GM18909 (cell line): ENCODE data around the gene DAPK3.
"Not testable (repeated sequence)": the region's sequence is repeated elsewhere in the genome, so short reads cannot be mapped to it uniquely, and the experiment has no call there.

Experiments used
- ATAC-seq: cut with Tn5 transposase; IDR thresholded peaks from one replicate; pipeline ENCODE4 v1.9.1; 2021; ENCODE audit warnings: mild to moderate bottlenecking; ENCODE audit not compliant: unreplicated experiment, poor library complexity

Gene DAPK3

GRCh38 chr19:4007021-4007835 is 36.3 kb upstream of the DAPK3 start, which contains the start of gene PIAS4:
Gene PIAS4, plus strand, starts transcription at chr19:4007736. Its CDS starts 25 bp downstream, at chr19:4007761.
- ATAC-seq: peak; percentile 80

- ATAC-seq: not testable (repeated sequence)
Measured at GRCh38 chr19:4005436-4005835, 34.5 kb upstream of the DAPK3 start.

- not testable (repeated sequence) for ATAC-seq
Measured at GRCh38 chr19:4000798-4001197, 29.9 kb upstream of the DAPK3 start.

- ATAC-seq: not testable (repeated sequence)
Measured at GRCh38 chr19:3998667-3999412, 27.9 kb upstream of the DAPK3 start.

GRCh38 chr19:3995607-3996006 is 24.7 kb upstream of the DAPK3 start:
- ATAC-seq: no peak

GRCh38 chr19:3990815-3991117 is 19.9 kb upstream of the DAPK3 start:
- ATAC-seq: no peak

- peak; percentile 62 for ATAC-seq
Measured at GRCh38 chr19:3987619-3988371, 16.9 kb upstream of the DAPK3 start.

- ATAC-seq: no peak
Measured at GRCh38 chr19:3986260-3987041, 15.6 kb upstream of the DAPK3 start.

GRCh38 chr19:3985643-3986259 is 14.9 kb upstream of the DAPK3 start:
- ATAC-seq: no peak

- ATAC-seq: no peak
Measured at GRCh38 chr19:3984908-3985642, 14.2 kb upstream of the DAPK3 start, which contains the start of gene EEF2. Gene EEF2, minus strand, starts transcription at chr19:3985463. Its CDS starts 83 bp downstream, at chr19:3985380.

GRCh38 chr19:3984584-3984907 is 13.6 kb upstream of the DAPK3 start:
- no peak for ATAC-seq

GRCh38 chr19:3983936-3984583 is 13.2 kb upstream of the DAPK3 start:
- no peak for ATAC-seq

GRCh38 chr19:3983542-3983914 is 12.6 kb upstream of the DAPK3 start:
- no peak for ATAC-seq

GRCh38 chr19:3982701-3983541 is 12.0 kb upstream of the DAPK3 start:
- ATAC-seq: no peak

GRCh38 chr19:3981736-3982681 is 11.1 kb upstream of the DAPK3 start:
- no peak for ATAC-seq

- ATAC-seq: no peak
Measured at GRCh38 chr19:3981373-3981735, 10.5 kb upstream of the DAPK3 start.
